Measurements from ENCODE around the gene GATB. TPM values are rescaled to one million over a fixed set of nuclear protein-coding genes. Genes with fewer than 3 reads are reported as not detected.

Gene GATB
- total and polyA plus RNA-seq, 2 experiments from 2014 or later: 17.7 to 18.9 TPM

- Mint-ChIP-seq H3K9me3 (peaks cover 18% of the 10 kb centered on the region), H3K27me3 (ENCODE audit: insufficient read depth, low read depth, poor library complexity) (peaks cover 5% of the 10 kb centered on the region)
- TF ChIP-seq ETS1 (IDR thresholded peaks at IDR 0.05) (no peak), EZH2 (IDR thresholded peaks at IDR 0.05; ENCODE audit: low read depth, unreplicated experiment) (no peak), CREB1 (CRISPR knock-in tag; IDR thresholded peaks at IDR 0.05; ENCODE audit: low read depth) (no peak), ZNF462 (CRISPR knock-in tag; IDR thresholded peaks at IDR 0.05) (no peak), REST (IDR thresholded peaks at IDR 0.05; ENCODE audit: unreplicated experiment) (no peak), CTCF (conservative IDR thresholded peaks at IDR 0.05; ENCODE audit: low read depth in 2 of 2) (no peak), ZNF331 (CRISPR knock-in tag; IDR thresholded peaks at IDR 0.05; ENCODE audit: low read depth) (no peak), STAT1 (IDR thresholded peaks at IDR 0.05; ENCODE audit: unreplicated experiment) (no peak), JUNB (IDR thresholded peaks at IDR 0.05; ENCODE audit: unreplicated experiment) (no peak), ZNF114 (CRISPR knock-in tag; IDR thresholded peaks at IDR 0.05) (no peak), NANOG (IDR thresholded peaks at IDR 0.05; ENCODE audit: borderline replicate concordance) (no peak), POLR2AphosphoS5 (IDR thresholded peaks at IDR 0.05; ENCODE audit: low read depth) (no peak), EZH2phosphoT487 (IDR thresholded peaks at IDR 0.05; ENCODE audit: unreplicated experiment) (no peak)
Measured at GRCh38 chr4:151807220-151807619, 46.4 kb upstream of the GATB start.

More at GRCh38 chr4:151807220-151807619, 46.4 kb upstream of the GATB start:
- Histone ChIP-seq H3K27ac (ENCODE audit: low read depth) (no peak overlapping the region), H3K27me3 (ENCODE audit: insufficient read depth) (no peaks in the 10 kb centered on the region), H3K9me2 (ENCODE audit: insufficient read depth) (peaks cover 11% of the 10 kb centered on the region; the same call in 1 of the 2 replicates), H3K36me3 (ENCODE audit: insufficient read depth) (no peaks in the 10 kb centered on the region), H3K4me2 (no peak overlapping the region), H4K20me1 (replicated peaks; ENCODE audit: insufficient read depth) (no peaks in the 10 kb centered on the region), H3K4me1 (ENCODE audit: insufficient read depth) (peaks cover 27% of the 10 kb centered on the region), H3K79me2 (replicated peaks; ENCODE audit: insufficient read depth) (no peaks in the 10 kb centered on the region), H2AFZ (no peak overlapping the region), H3K4me3 (no peak overlapping the region), H3F3A (replicated peaks; ENCODE audit: low read depth) (0 out of 2 replicates have a peak, but pooled peaks cover 6% of the 10 kb centered on the region)
- Mint-ChIP-seq H3K4me3 (no peak overlapping the region), H3K36me3 (ENCODE audit: low read depth) (peaks cover 20% of the 10 kb centered on the region), H3K4me1 (peaks cover 42% of the 10 kb centered on the region), H3K27ac (no peak overlapping the region)
- ATAC-seq (no peak), DNase-seq (ENCODE audit: low spot score) (no peak)
